HG02981 (cell line): Measurements from ENCODE around the gene DYNLRB2.

Source experiments
- ATAC-seq: cut with Tn5 transposase; IDR thresholded peaks from one replicate; pipeline ENCODE4 v1.9.1; 2021; ENCODE audit warnings: mild to moderate bottlenecking, moderate library complexity; ENCODE audit not compliant: unreplicated experiment

The DYNLRB2 gene

GRCh38 chr16:80540516-80541305 is at the start of gene DYNLRB2:
Gene DYNLRB2, plus strand, starts transcription at chr16:80540993. Its CDS starts 84 bp downstream, at chr16:80541077.
- peak; percentile 96 for ATAC-seq

- no peak for ATAC-seq
Observed at GRCh38 chr16:80500116-80500859, 40.5 kb upstream of the DYNLRB2 start.

GRCh38 chr16:80500961-80501525 is 39.8 kb upstream of the DYNLRB2 start:
- no peak for ATAC-seq

- ATAC-seq: no peak
Observed at GRCh38 chr16:80503107-80503506, 37.7 kb upstream of the DYNLRB2 start.

- no peak for ATAC-seq
Observed at GRCh38 chr16:80507538-80507937, 33.3 kb upstream of the DYNLRB2 start.

GRCh38 chr16:80509872-80510271 is 30.9 kb upstream of the DYNLRB2 start:
- ATAC-seq: no peak

- ATAC-seq: no peak
Observed at GRCh38 chr16:80511824-80512592, 28.8 kb upstream of the DYNLRB2 start.

- ATAC-seq: no peak
Observed at GRCh38 chr16:80512593-80512853, 28.3 kb upstream of the DYNLRB2 start.

GRCh38 chr16:80515374-80515773 is 25.4 kb upstream of the DYNLRB2 start:
- ATAC-seq: no peak

- ATAC-seq: no peak
Observed at GRCh38 chr16:80517846-80518245, 22.9 kb upstream of the DYNLRB2 start.

GRCh38 chr16:80518436-80518835 is 22.4 kb upstream of the DYNLRB2 start:
- no peak for ATAC-seq

- no peak for ATAC-seq
Observed at GRCh38 chr16:80519189-80519588, 21.6 kb upstream of the DYNLRB2 start.

- no peak for ATAC-seq
Observed at GRCh38 chr16:80525420-80525819, 15.4 kb upstream of the DYNLRB2 start.

GRCh38 chr16:80526418-80527061 is 14.3 kb upstream of the DYNLRB2 start:
- ATAC-seq: peak; percentile 66

GRCh38 chr16:80527297-80527696 is 13.5 kb upstream of the DYNLRB2 start:
- no peak for ATAC-seq

- no peak for ATAC-seq
Observed at GRCh38 chr16:80530479-80530878, 10.3 kb upstream of the DYNLRB2 start.

- no peak for ATAC-seq
Observed at GRCh38 chr16:80536238-80536637, 4.6 kb upstream of the DYNLRB2 start.

GRCh38 chr16:80541306-80541694 is 507 bp downstream of the DYNLRB2 start:
- ATAC-seq: no peak

- no peak for ATAC-seq
Observed at GRCh38 chr16:80543162-80543561, 2.4 kb downstream of the DYNLRB2 start.

GRCh38 chr16:80544326-80544725 is 3.5 kb downstream of the DYNLRB2 start:
- no peak for ATAC-seq

GRCh38 chr16:80546249-80546648 is 5.5 kb downstream of the DYNLRB2 start:
- ATAC-seq: no peak
